Activated CD8-positive, alpha-beta memory T cell treated with anti-CD3 and anti-CD28 coated beads for 4 hours (primary cell): Measurements from ENCODE around the gene TSEN2.
"Not testable (repeated sequence)": the region's sequence is repeated elsewhere in the genome, so short reads cannot be mapped to it uniquely, and the experiment has no call there.

ENCODE experiments used
- DNase-seq, 2 donors: peaks; one replicate each; pipeline ENCODE4 v3.0.0-alpha.2; 2020; ENCODE audit warnings: low read depth in 2 of 2

TSEN2 gene

GRCh38 chr3:12484198-12484982 is at the start of gene TSEN2:
Gene TSEN2, plus strand, starts transcription at chr3:12484480. Its CDS starts 5,321 bp downstream, at chr3:12489801.
- DNase-seq = peak; percentile 89 to 90

GRCh38 chr3:12436514-12437220 is 47.6 kb upstream of the TSEN2 start:
- DNase-seq = no peak

GRCh38 chr3:12437221-12437605 is 47.1 kb upstream of the TSEN2 start:
- DNase-seq = no peak

- no peak for DNase-seq
Observed at GRCh38 chr3:12437861-12438260, 46.4 kb upstream of the TSEN2 start.

GRCh38 chr3:12438318-12438717 is 46.0 kb upstream of the TSEN2 start:
- DNase-seq = no peak

GRCh38 chr3:12439161-12439940 is 44.9 kb upstream of the TSEN2 start:
- DNase-seq = no peak

GRCh38 chr3:12440927-12441714 is 43.2 kb upstream of the TSEN2 start:
- no peak for DNase-seq

GRCh38 chr3:12442654-12443501 is 41.4 kb upstream of the TSEN2 start:
- no peak for DNase-seq

GRCh38 chr3:12443781-12444522 is 40.3 kb upstream of the TSEN2 start:
- no peak for DNase-seq

GRCh38 chr3:12444582-12445471 is 39.5 kb upstream of the TSEN2 start:
- DNase-seq = no peak

- DNase-seq = no peak
Observed at GRCh38 chr3:12445523-12446240, 38.6 kb upstream of the TSEN2 start.

- DNase-seq = no peak
Observed at GRCh38 chr3:12446298-12446697, 38.0 kb upstream of the TSEN2 start.

GRCh38 chr3:12447075-12447474 is 37.2 kb upstream of the TSEN2 start:
- DNase-seq = no peak

GRCh38 chr3:12448404-12449202 is 35.7 kb upstream of the TSEN2 start:
- DNase-seq = not testable (repeated sequence)

- no peak for DNase-seq
Observed at GRCh38 chr3:12449889-12450682, 34.2 kb upstream of the TSEN2 start.

- DNase-seq = no peak
Observed at GRCh38 chr3:12451481-12451880, 32.8 kb upstream of the TSEN2 start.

- DNase-seq = no peak
Observed at GRCh38 chr3:12451960-12452359, 32.3 kb upstream of the TSEN2 start.
